GM18873 (cell line): Measurements from ENCODE around the gene NDEL1.

ENCODE experiments used
- ATAC-seq: cut with Tn5 transposase; IDR thresholded peaks from one replicate; pipeline ENCODE4 v1.9.1; 2021; ENCODE audit warnings: mild to moderate bottlenecking, moderate library complexity, moderate number of reproducible peaks; ENCODE audit not compliant: unreplicated experiment, low FRiP score

NDEL1 gene

GRCh38 chr17:8496081-8496480 lies 60.4 kb downstream of the NDEL1 start:
- no peak for ATAC-seq

- no peak for ATAC-seq
These were observed 63.5 kb downstream of the NDEL1 start for GRCh38 chr17:8499171-8499570.

- no peak for ATAC-seq
These were observed 63.9 kb downstream of the NDEL1 start for GRCh38 chr17:8499614-8500013.

- no peak for ATAC-seq
These were observed 64.9 kb downstream of the NDEL1 start for GRCh38 chr17:8500609-8501008.

- no peak for ATAC-seq
These were observed 66.4 kb downstream of the NDEL1 start for GRCh38 chr17:8502126-8502525.

- ATAC-seq = no peak
These were observed 67.7 kb downstream of the NDEL1 start for GRCh38 chr17:8503368-8503767.

- ATAC-seq = no peak
These were observed 68.1 kb downstream of the NDEL1 start for GRCh38 chr17:8503807-8504206.

GRCh38 chr17:8504460-8505207 lies 69.0 kb downstream of the NDEL1 start:
- no peak for ATAC-seq

GRCh38 chr17:8506145-8506544 lies 70.5 kb downstream of the NDEL1 start:
- ATAC-seq = no peak

GRCh38 chr17:8514801-8515200 lies 79.1 kb downstream of the NDEL1 start:
- ATAC-seq = no peak
